ENCODE results near the gene CRYGS.
A peak's percentile ranks its signal among the peaks of the same experiment; 100 is the strongest.

The CRYGS gene

GRCh38 chr3:186551387-186551786 lies 7.2 kb upstream of the CRYGS start:
- TF ChIP-seq, protein P1, sequence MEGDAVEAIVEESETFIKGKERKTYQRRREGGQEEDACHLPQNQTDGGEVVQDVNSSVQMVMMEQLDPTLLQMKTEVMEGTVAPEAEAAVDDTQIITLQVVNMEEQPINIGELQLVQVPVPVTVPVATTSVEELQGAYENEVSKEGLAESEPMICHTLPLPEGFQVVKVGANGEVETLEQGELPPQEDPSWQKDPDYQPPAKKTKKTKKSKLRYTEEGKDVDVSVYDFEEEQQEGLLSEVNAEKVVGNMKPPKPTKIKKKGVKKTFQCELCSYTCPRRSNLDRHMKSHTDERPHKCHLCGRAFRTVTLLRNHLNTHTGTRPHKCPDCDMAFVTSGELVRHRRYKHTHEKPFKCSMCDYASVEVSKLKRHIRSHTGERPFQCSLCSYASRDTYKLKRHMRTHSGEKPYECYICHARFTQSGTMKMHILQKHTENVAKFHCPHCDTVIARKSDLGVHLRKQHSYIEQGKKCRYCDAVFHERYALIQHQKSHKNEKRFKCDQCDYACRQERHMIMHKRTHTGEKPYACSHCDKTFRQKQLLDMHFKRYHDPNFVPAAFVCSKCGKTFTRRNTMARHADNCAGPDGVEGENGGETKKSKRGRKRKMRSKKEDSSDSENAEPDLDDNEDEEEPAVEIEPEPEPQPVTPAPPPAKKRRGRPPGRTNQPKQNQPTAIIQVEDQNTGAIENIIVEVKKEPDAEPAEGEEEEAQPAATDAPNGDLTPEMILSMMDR (conservative IDR thresholded peaks at IDR 0.05), result peak; percentile 44
- H3K27ac ChIP-seq, result no peak overlapping the region

- H3K27ac ChIP-seq, result no peak overlapping the region
- TF ChIP-seq, protein P1 (conservative IDR thresholded peaks at IDR 0.05), result no peak
Measured at GRCh38 chr3:186549497-186549896, 5.3 kb upstream of the CRYGS start.

DNA sequence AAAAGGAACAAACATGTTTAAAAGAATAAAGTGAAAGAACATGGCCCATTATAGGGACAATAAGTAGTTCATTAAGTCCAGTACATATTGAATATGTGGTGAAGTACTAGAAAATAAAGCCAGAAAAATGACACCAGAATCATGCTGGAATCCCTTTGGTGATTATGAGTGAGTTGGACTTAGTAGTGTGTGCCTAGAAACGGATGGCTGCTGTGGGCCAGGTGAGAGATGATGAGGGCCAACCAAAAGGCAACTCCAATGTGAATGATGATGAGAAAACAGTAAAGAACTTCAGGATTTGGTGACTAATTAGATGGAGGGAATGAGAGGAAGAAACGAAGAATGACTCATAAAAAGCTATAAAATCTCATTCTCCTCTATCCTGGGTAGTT lies 3.3 kb downstream of the CRYGS start:
- H3K27ac ChIP-seq, result 0 out of 2 replicates have a peak overlapping the region, but pooled peaks have one; percentile 54
- TF ChIP-seq, protein P1 (conservative IDR thresholded peaks at IDR 0.05), result peak; percentile 34

- TF ChIP-seq, protein P1 (conservative IDR thresholded peaks at IDR 0.05), result peak; percentile 76
Measured at GRCh38 chr3:186540221-186540834, 3.9 kb downstream of the CRYGS start.

GRCh38 chr3:186538779-186539178 lies 5.4 kb downstream of the CRYGS start:
- TF ChIP-seq, protein P1 (conservative IDR thresholded peaks at IDR 0.05), result no peak
- H3K27ac ChIP-seq, result no peak overlapping the region

More at GRCh38 chr3:186540221-186540834, 3.9 kb downstream of the CRYGS start:
- peak overlapping the region; percentile 54; the same call in 1 of the 2 replicates for H3K27ac ChIP-seq

- peak overlapping the region; percentile 65 for H3K27ac ChIP-seq
- TF ChIP-seq, protein P1 (conservative IDR thresholded peaks at IDR 0.05), result no peak
Measured at GRCh38 chr3:186536883-186537844, 7.0 kb downstream of the CRYGS start.

GRCh38 chr3:186534113-186534669 lies 10.0 kb downstream of the CRYGS start:
- TF ChIP-seq, protein P1 (conservative IDR thresholded peaks at IDR 0.05), result no peak
- H3K27ac ChIP-seq, result no peak overlapping the region
